ENCODE results near the gene OR10A6. TPM values are rescaled to one million over a fixed set of nuclear protein-coding genes. Genes with fewer than 3 reads are reported as not detected.

The OR10A6 gene
- total RNA-seq, 1 experiment from 2014 or later: not detected

Other genes with a start within 250 kb of the OR10A6 start
- gene OVCH2, start 224.8 kb downstream of the OR10A6 start, total RNA-seq (2014; rRNA removed; shearing (Covaris generic)): not detected in 2 replicates
- gene OR5P2, start 134.3 kb downstream of the OR10A6 start, total RNA-seq (2014; rRNA removed; shearing (Covaris generic)): not detected in 2 replicates
- not detected in 2 replicates for gene OR5P3, start 100.4 kb downstream of the OR10A6 start, total RNA-seq (2014; rRNA removed; shearing (Covaris generic))
- gene OR10A3, start 10.4 kb upstream of the OR10A6 start, total RNA-seq (2014; rRNA removed; shearing (Covaris generic)): not detected in 2 replicates
- not detected in 2 replicates for gene NLRP10, start 34.2 kb upstream of the OR10A6 start, total RNA-seq (2014; rRNA removed; shearing (Covaris generic))
- 358 and 370 TPM in 2 replicates for gene EIF3F, start 56.1 kb upstream of the OR10A6 start, total RNA-seq (2014; rRNA removed; shearing (Covaris generic))
- 18.3 and 18.9 TPM in 2 replicates for gene TUB, start 149.9 kb upstream of the OR10A6 start, total RNA-seq (2014; rRNA removed; shearing (Covaris generic))
- not detected in 2 replicates for gene RIC3, start 237.8 kb upstream of the OR10A6 start, total RNA-seq (2014; rRNA removed; shearing (Covaris generic))